Gastroesophageal sphincter (tissue), 3 donors: ENCODE results near the gene COMMD7.

ENCODE experiments used
- CTCF ChIP-seq, 4 experiments: fragments of 200-600 bp in 2 of 4; fragments of 450-650 bp in 2 of 4; sonication (generic) in 1 of 4; IDR thresholded peaks; one replicate each; pipeline ENCODE4 v1.5.1; 2017 to 2019; ENCODE audit warnings: antibody characterized with exemption in 4 of 4, mild to moderate bottlenecking in 2 of 4, moderate library complexity in 2 of 4
- POLR2A ChIP-seq, 2 donors: fragments of 450-650 bp; IDR thresholded peaks; one replicate each; pipeline ENCODE4 v1.6.1; 2017; ENCODE audit warnings: antibody characterized with exemption in 2 of 2, mild to moderate bottlenecking in 2 of 2, moderate library complexity in 1 of 2

GRCh38 chr20:32727683-32728082 is 15.6 kb downstream of the COMMD7 start:
- TF ChIP-seq CTCF (IDR thresholded peaks at IDR 0.05) (no peak), POLR2A (IDR thresholded peaks at IDR 0.05) (no peak)
